H1 (cell line): ENCODE data around the gene ZFYVE21. TPM values are rescaled to one million over a fixed set of nuclear protein-coding genes. Genes with fewer than 3 reads are reported as not detected.

Experiments used
- CTCF ChIA-PET: fragments of 300-600 bp; sonication (Branson Sonifier 250); formaldehyde crosslinking; loops from one replicate; lab custom pipeline; 2021; ENCODE audit not compliant: partially characterized antibody; lab: Charles Lee
- POLR2A ChIA-PET: fragments of 300-600 bp; sonication (Branson Sonifier 250); formaldehyde crosslinking; loops from one replicate; lab custom pipeline; 2021; ENCODE audit warnings: inconsistent platforms; ENCODE audit not compliant: partially characterized antibody; lab: Charles Lee
- DNase-seq, 2 experiments: peaks; one replicate each; pipeline versions ENCODE4 v3.0.0 to v3.0.0-alpha.2; 2010 to 2022; ENCODE audit warnings: low spot score in 2 of 2, low read depth in 1 of 2, mixed read lengths in 1 of 2
- FAIRE-seq: peaks from 2 replicates; lab custom pipeline; 2011; peaks lifted over from hg19 to GRCh38; lab: Jason Lieb, UNC
- H2AFZ ChIP-seq: 2 replicates; pipeline ENCODE4 v1.8.1; 2012; ENCODE audit warnings: low read length, inconsistent platforms
- H2AK5ac ChIP-seq: 2 replicates; pipeline ENCODE4 v1.6.1; 2013; ENCODE audit warnings: low read depth, low read length
- H2BK120ac ChIP-seq: replicated peaks from 2 replicates; pipeline ENCODE3; 2013; ENCODE audit warnings: low read depth, low read length, inconsistent platforms
- H2BK12ac ChIP-seq: 2 replicates; pipeline ENCODE4 v1.6.1; 2013; ENCODE audit warnings: low read depth, low read length
- H2BK15ac ChIP-seq: 2 replicates; pipeline ENCODE4 v1.6.1; 2013; ENCODE audit warnings: low read length
- H2BK20ac ChIP-seq: 2 replicates; pipeline ENCODE4 v1.6.1; 2013; ENCODE audit warnings: low read length
- H2BK5ac ChIP-seq: 2 replicates; pipeline ENCODE4 v1.6.1; 2013; ENCODE audit warnings: low read depth, low read length
- H3K14ac ChIP-seq: 2 replicates; pipeline ENCODE4 v1.6.1; 2013; ENCODE audit warnings: inconsistent platforms; ENCODE audit not compliant: insufficient read length
- H3K18ac ChIP-seq: 2 replicates; pipeline ENCODE4 v1.6.1; 2013; ENCODE audit warnings: low read length; ENCODE audit errors: extremely low read depth
- H3K23ac ChIP-seq: 2 replicates; pipeline ENCODE4 v1.6.1; 2013; ENCODE audit warnings: inconsistent platforms; ENCODE audit not compliant: insufficient read length
- H3K23me2 ChIP-seq: 2 replicates; pipeline ENCODE4 v1.6.1; 2013; ENCODE audit warnings: low read depth, low read length
- H3K27ac ChIP-seq: 2 replicates; pipeline ENCODE4 v1.6.1; 2011; ENCODE audit warnings: low read depth, low read length, inconsistent platforms
- H3K27me3 ChIP-seq, 4 experiments: replicated peaks in 1 of 4; 1 replicate in 1 of 4; 2 replicates in 3 of 4; pipeline versions ENCODE4 v1.6.1 to v1.8.1; 2011 to 2013; ENCODE audit warnings: low read length in 3 of 4, mild to moderate bottlenecking in 3 of 4, inconsistent platforms in 2 of 4, mixed read lengths in 2 of 4, moderate library complexity in 1 of 4; ENCODE audit not compliant: control insufficient read depth in 3 of 4, insufficient read depth in 3 of 4; ENCODE audit errors: extremely low read depth in 1 of 4
- H3K36me3 ChIP-seq, 4 experiments: 2 replicates each; pipeline versions ENCODE4 v1.6.1 to v1.8.1; 2011 to 2013; ENCODE audit warnings: mild to moderate bottlenecking in 4 of 4, low read length in 3 of 4, moderate library complexity in 2 of 4, control low read depth in 1 of 4, inconsistent platforms in 1 of 4; ENCODE audit not compliant: insufficient read depth in 4 of 4, control insufficient read depth in 2 of 4
- H3K4ac ChIP-seq: replicated peaks from 2 replicates; pipeline ENCODE3; 2013; ENCODE audit warnings: low read length, low read depth, mixed read lengths, inconsistent platforms; ENCODE audit not compliant: insufficient read length
- H3K4me1 ChIP-seq, 4 experiments: replicated peaks in 1 of 4; 1 replicate in 1 of 4; 2 replicates in 3 of 4; pipeline versions ENCODE4 v1.6.1 to v1.8.1; 2011 to 2013; ENCODE audit warnings: low read length in 3 of 4, inconsistent platforms in 2 of 4, mixed read lengths in 1 of 4; ENCODE audit not compliant: insufficient read depth in 4 of 4, control insufficient read depth in 3 of 4
- H3K4me2 ChIP-seq, 2 experiments: 2 replicates each; pipeline versions ENCODE4 v1.6.1 to v1.8.1; 2011 to 2013; ENCODE audit warnings: low read depth in 2 of 2, low read length in 2 of 2, control low read depth in 1 of 2, inconsistent platforms in 1 of 2, mild to moderate bottlenecking in 1 of 2; ENCODE audit not compliant: insufficient read depth in 1 of 2
- H3K4me3 ChIP-seq, 4 experiments: fragments of 200-600, 300-600 bp in 1 of 4; sonication (generic), shearing (Covaris generic), sonication (Bioruptor Twin) in 1 of 4; 2 replicates each; pipeline versions ENCODE4 v1.5.1 to v1.8.1; 2011 to 2016; ENCODE audit warnings: low read length in 4 of 4, low read depth in 3 of 4, control low read depth in 2 of 4, inconsistent platforms in 2 of 4, mild to moderate bottlenecking in 2 of 4, mixed read lengths in 1 of 4, moderate library complexity in 1 of 4; ENCODE audit not compliant: insufficient read depth in 2 of 4; ENCODE audit errors: extremely low read depth in 1 of 4
- H3K56ac ChIP-seq: replicated peaks from 2 replicates; pipeline ENCODE3; 2013; ENCODE audit warnings: low read depth, mild to moderate bottlenecking, mixed read lengths, low read length, inconsistent platforms; ENCODE audit not compliant: insufficient read length
- H3K79me1 ChIP-seq: 2 replicates; pipeline ENCODE4 v1.6.1; 2013; ENCODE audit warnings: low read depth, low read length, control low read depth
- H3K79me2 ChIP-seq, 2 experiments: 2 replicates each; pipeline versions ENCODE4 v1.6.1 to v1.8.1; 2012 to 2013; ENCODE audit warnings: low read length in 2 of 2, mild to moderate bottlenecking in 2 of 2, inconsistent platforms in 1 of 2; ENCODE audit not compliant: insufficient read depth in 2 of 2, control insufficient read depth in 1 of 2
- H3K9ac ChIP-seq, 4 experiments: replicated peaks in 1 of 4; 1 replicate in 1 of 4; 2 replicates in 3 of 4; pipeline versions ENCODE4 v1.6.1 to v1.8.1; 2011 to 2013; ENCODE audit warnings: low read depth in 3 of 4, low read length in 3 of 4, control low read depth in 2 of 4, mild to moderate bottlenecking in 2 of 4, moderate library complexity in 2 of 4, inconsistent platforms in 1 of 4; ENCODE audit errors: extremely low read depth in 1 of 4
- H3K9me3 ChIP-seq, 2 experiments: 2 replicates each; pipeline versions ENCODE4 v1.6.1 to v1.8.1; 2012 to 2013; ENCODE audit warnings: mild to moderate bottlenecking in 2 of 2, moderate library complexity in 2 of 2, control low read depth in 1 of 2, inconsistent platforms in 1 of 2, low read depth in 1 of 2, low read length in 1 of 2, mixed read lengths in 1 of 2; ENCODE audit not compliant: insufficient read depth in 2 of 2
- H4K20me1 ChIP-seq, 2 experiments: replicated peaks in 1 of 2; 2 replicates each; pipeline versions ENCODE3 to v1.8.1; 2011 to 2013; ENCODE audit warnings: inconsistent platforms in 2 of 2, low read length in 2 of 2, mild to moderate bottlenecking in 1 of 2; ENCODE audit not compliant: insufficient read depth in 2 of 2, control insufficient read depth in 1 of 2
- H4K5ac ChIP-seq: 2 replicates; pipeline ENCODE4 v1.6.1; 2013; ENCODE audit warnings: low read length, low read depth, mixed read lengths, inconsistent platforms; ENCODE audit not compliant: insufficient read length
- H4K8ac ChIP-seq: 2 replicates; pipeline ENCODE4 v1.8.0; 2013; ENCODE audit warnings: mild to moderate bottlenecking, moderate library complexity, low read length, inconsistent platforms; ENCODE audit not compliant: insufficient read depth; ENCODE audit errors: extremely low read depth
- H4K91ac ChIP-seq: replicated peaks from 2 replicates; pipeline ENCODE3; 2013; ENCODE audit warnings: low read length, mixed read lengths, inconsistent platforms; ENCODE audit not compliant: insufficient read length
- RFX5 ChIP-seq: IDR thresholded peaks from 2 replicates; pipeline ENCODE4 v1.6.1; 2011; ENCODE audit warnings: low read depth, low read length, improper control_type of control experiment, borderline replicate concordance
- TAF7 ChIP-seq: optimal IDR thresholded peaks from 2 replicates; pipeline ENCODE3; 2011; ENCODE audit warnings: low read depth, mild to moderate bottlenecking, inconsistent platforms, low read length, moderate library complexity, borderline replicate concordance
- WGBS, 2 experiments: shearing (Covaris generic) in 1 of 2; methylation state at CpG; one replicate each; pipeline versions ENCODE4 v1.1.6 to v1.1.7; 2013 to 2015; ENCODE audit warnings: low lambda C conversion rate in 2 of 2, mixed read lengths in 2 of 2, inconsistent platforms in 1 of 2, low coverage in 1 of 2, missing lambda C conversion rate in 1 of 2; ENCODE audit not compliant: insufficient replicate concordance in 2 of 2, insufficient coverage in 1 of 2, insufficient read length in 1 of 2; ENCODE audit errors: extremely low coverage in 1 of 2, missing lambda C conversion rate in 1 of 2; 5-methylcytosine and 5-hydroxymethylcytosine counted together
- polyA plus RNA-seq, 7 experiments: library from polyadenylated mRNA; depleted of rRNA in 3 of 7; stranded (reverse) in 5 of 7; unstranded in 2 of 7; fragments of >200 nt in 5 of 7; fragments of 200-250 nt in 2 of 7; gene quantifications; 1 replicate in 5 of 7; 2 replicates in 1 of 7; 4 replicates in 1 of 7; pipeline versions ENCODE4 v1.2.1 to v1.2.3, GENCODE V29; 2011 to 2013; ENCODE audit warnings: missing spikeins in 2 of 7, mixed read lengths in 2 of 7
- total RNA-seq: library from RNA; stranded (reverse); fragmentation: NEBNext Ultra II Directional; extraction: Animal tissue kit (Norgen Biotek cat#: 25700); gene quantifications from 2 replicates; pipeline ENCODE4 v1.2.1, GENCODE V29; 2021

The ZFYVE21 gene
- total and polyA plus RNA-seq, 2 of the 8 experiments (the other 6 are each of a cell fraction or from before 2014, with no cell fraction given): 53.4 to 127 TPM

DNA sequence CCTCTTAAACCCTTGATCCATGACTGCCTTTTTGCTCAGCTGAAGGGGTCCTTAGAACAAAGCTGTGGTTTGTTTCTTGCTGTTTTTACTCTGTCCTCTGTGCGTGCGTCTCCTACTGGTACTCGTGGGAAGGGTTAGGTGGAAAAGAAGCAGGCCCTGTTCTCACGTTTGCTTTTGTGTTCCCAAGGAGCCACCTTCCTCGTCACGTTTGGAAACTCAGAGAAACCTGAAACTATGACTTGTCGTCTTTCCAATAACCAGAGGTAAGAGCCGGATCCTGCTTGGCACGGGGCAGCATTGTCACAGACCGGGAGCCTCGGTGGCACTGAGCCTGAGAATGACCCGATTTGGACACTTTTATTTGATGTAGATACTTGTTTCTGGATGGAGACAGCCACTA, 13.1 kb downstream of the ZFYVE21 start:
- Histone ChIP-seq H2BK120ac (no peak overlapping the region), H3K27me3 (no peaks in the 10 kb centered on the region), H4K8ac (no peak overlapping the region), H3K36me3 (peaks cover 5 to 21% (median 13%) of the 10 kb centered on the region in 4 experiments; a peak in 6 of 8 replicates), H3K4me1 (no peaks in the 10 kb centered on the region; a peak in 1 of 7 replicates), H2AFZ (no peak overlapping the region), H2AK5ac (no peak overlapping the region), H3K4me3 (no peak overlapping the region), H3K79me2 (peaks cover 0 to 10% of the 10 kb centered on the region in 2 experiments; a peak in 1 of 4 replicates), H3K9me3 (no peaks in the 10 kb centered on the region), H3K4ac (no peak overlapping the region), H3K9ac (no peak overlapping the region), H3K23me2 (no peaks in the 10 kb centered on the region), H3K4me2 (no peak overlapping the region), H3K23ac (no peak overlapping the region), H2BK5ac (no peak overlapping the region), H2BK12ac (no peak overlapping the region), H2BK20ac (no peak overlapping the region), H3K18ac (no peak overlapping the region), H4K20me1 (peaks cover 14 to 23% of the 10 kb centered on the region in 2 experiments), H4K91ac (no peak overlapping the region), H3K14ac (no peak overlapping the region), H2BK15ac (no peak overlapping the region), H3K27ac (no peak overlapping the region), H3K79me1 (peaks cover 6% of the 10 kb centered on the region), H3K56ac (no peak overlapping the region), H4K5ac (no peak overlapping the region)
- ChIA-PET POLR2A (no interaction called here), CTCF (interaction anchor here (1.1 to 1.2 kb wide), 2 partner anchors 9 to 68 kb away, joined by 3 read pairs; no protein-coding TSS in a partner anchor)
- FAIRE-seq: no peak
- TF ChIP-seq TAF7: no peak
- TF ChIP-seq RFX5: no peak
- DNase-seq: no peak
- WGBS, 2 experiments: 95% methylated on average over 12 of the region's 12 CpGs; no CpG with 5 or more reads in 1 of the 2 experiments
